SU-DHL-6 (cell line): ENCODE measurements around the gene PARVB.

Experiments used
- CTCF ChIP-seq: fragments of 200-600 bp; sonication (generic); IDR thresholded peaks from one replicate; pipeline ENCODE4 v1.5.1; 2017; ENCODE audit warnings: antibody characterized with exemption, mild to moderate bottlenecking, low read length, moderate library complexity; ENCODE audit not compliant: insufficient read depth, poor library complexity, severe bottlenecking
- EZH2phosphoT487 ChIP-seq: fragments of 200-600 bp; sonication (generic), shearing (Covaris generic); conservative IDR thresholded peaks from 2 replicates; pipeline ENCODE4 v1.6.1; 2018; ENCODE audit warnings: mild to moderate bottlenecking, antibody characterized with exemption, low read length, moderate library complexity, mixed read lengths

DNA sequence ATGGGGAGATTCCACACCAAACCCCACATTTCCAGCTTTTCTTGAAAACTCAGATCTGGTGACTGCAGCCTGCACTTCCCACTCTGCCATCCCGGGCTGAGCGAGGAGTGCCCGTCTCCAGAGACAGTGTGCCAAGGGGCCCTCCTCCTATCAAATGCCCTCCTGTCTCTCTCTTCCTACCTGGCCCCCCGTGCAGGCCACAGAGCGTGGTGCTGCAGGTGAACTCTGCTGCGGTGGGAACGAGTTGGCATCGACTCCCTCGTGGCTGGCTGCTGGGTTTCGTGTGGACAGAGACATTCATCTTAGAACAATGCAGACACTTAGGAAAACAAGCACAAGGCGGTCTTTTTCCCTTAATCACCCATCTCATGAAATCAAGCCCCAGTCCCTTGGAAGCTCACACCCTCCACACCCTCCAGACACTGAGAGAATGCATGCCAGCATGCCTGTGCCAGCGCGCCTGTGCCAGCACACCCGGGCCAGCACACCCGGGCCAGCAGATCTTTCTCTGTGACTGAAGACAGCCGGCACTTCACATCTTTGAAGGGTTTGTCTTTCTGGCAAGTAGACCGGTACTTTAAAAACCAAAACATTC lies 65.0 kb downstream of the PARVB start:
- TF ChIP-seq CTCF (no peak), EZH2phosphoT487 (no peak)
